Measurements from ENCODE around the gene HABP4. TPM values are rescaled to one million over a fixed set of nuclear protein-coding genes. Genes with fewer than 3 reads are reported as not detected.
A peak's percentile ranks its signal among the peaks of the same experiment; 100 is the strongest.

The HABP4 gene
- total and polyA plus RNA-seq, 2 donors = 3.4 to 13.7 TPM

DNA sequence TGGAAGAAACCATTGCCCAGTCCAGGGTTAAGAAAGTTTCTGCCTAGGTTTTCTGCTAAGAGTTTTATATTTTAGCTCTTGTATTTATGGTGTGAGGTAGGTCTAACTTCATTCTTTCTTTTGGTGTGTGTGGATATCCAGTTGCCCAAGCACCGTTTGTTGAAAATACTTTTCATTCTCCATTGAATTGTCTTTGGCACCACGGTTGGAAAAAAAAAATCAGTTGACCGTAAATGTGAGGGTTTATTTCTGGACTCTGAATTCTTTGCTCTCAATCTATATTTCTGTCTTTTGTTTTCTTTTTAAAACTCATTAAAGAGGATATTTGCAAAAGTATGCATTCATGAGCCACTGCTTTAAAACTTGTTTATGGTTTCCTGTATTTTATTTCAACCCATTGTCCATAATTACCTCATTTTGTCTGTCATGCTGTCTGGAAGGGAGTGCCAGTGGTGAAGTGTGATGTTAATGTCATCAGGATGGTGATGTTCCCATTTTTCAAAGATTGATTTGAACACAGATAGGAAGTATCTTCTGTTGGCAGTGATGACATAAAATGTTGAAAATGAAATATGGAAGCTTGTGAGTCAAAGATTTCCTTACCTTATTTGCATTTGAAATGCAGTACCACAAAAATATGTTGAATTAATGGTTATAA lies 33.9 kb downstream of the HABP4 start:
- H3K9me3 ChIP-seq (ENCODE audit: control insufficient read depth in 2 of 2, insufficient read depth in 1 of 2, low read length in 1 of 2) = no peaks in the 10 kb centered on the region
- 64% methylated on average over 3 of the region's 3 CpGs for WGBS
- DNase-seq (ENCODE audit: low read depth in 6 of 9, low spot score in 9 of 9) = no peak
- no peaks in the 10 kb centered on the region for H3K36me3 ChIP-seq (ENCODE audit: control insufficient read depth in 2 of 2, insufficient read depth in 2 of 2, low read length in 1 of 2)
- no peaks in the 10 kb centered on the region for H3K27me3 ChIP-seq (ENCODE audit: control insufficient read depth in 2 of 2, insufficient read depth in 1 of 2, low read length in 1 of 2)
- no peak overlapping the region for H3K27ac ChIP-seq (ENCODE audit: low read depth in 1 of 2, low read length in 1 of 2)
- H3K4me3 ChIP-seq (ENCODE audit: low read length in 2 of 2) = no peak overlapping the region
- H3K4me1 ChIP-seq (ENCODE audit: control insufficient read depth in 2 of 2, insufficient read depth in 2 of 2, low read length in 2 of 2) = no peaks in the 10 kb centered on the region

DNA sequence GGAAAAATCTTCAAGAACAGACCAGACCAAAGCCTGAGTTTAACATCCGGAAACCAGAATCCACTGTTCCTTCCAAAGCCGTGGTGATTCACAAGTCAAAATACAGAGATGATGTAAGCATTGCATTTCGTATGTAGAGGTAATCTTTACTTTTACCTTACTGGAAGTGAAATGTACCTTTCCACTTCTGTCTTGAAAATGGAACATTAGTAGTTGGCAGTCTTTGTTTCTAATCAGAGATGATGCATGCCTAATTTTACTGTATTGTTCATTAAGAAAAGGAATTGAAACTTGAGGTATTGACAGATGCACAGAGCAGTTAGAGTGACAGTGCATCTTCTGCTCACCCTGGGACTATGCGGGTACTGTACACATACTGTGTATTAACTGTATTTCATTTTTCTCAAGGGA lies 34.6 kb downstream of the HABP4 start:
- Histone ChIP-seq H3K4me1 (ENCODE audit: control insufficient read depth in 2 of 2, insufficient read depth in 2 of 2, low read length in 2 of 2) (no peaks in the 10 kb centered on the region), H3K36me3 (ENCODE audit: control insufficient read depth in 2 of 2, insufficient read depth in 2 of 2, low read length in 1 of 2) (no peaks in the 10 kb centered on the region), H3K27me3 (ENCODE audit: control insufficient read depth in 2 of 2, insufficient read depth in 1 of 2, low read length in 1 of 2) (no peaks in the 10 kb centered on the region), H3K4me3 (ENCODE audit: low read length in 2 of 2) (no peak overlapping the region), H3K9me3 (ENCODE audit: control insufficient read depth in 2 of 2, insufficient read depth in 1 of 2, low read length in 1 of 2) (no peaks in the 10 kb centered on the region), H3K27ac (ENCODE audit: low read depth in 1 of 2, low read length in 1 of 2) (no peak overlapping the region)
- WGBS = 96% methylated on average over 4 of the region's 4 CpGs
- no peak for DNase-seq (ENCODE audit: low read depth in 6 of 9, low spot score in 9 of 9)

DNA sequence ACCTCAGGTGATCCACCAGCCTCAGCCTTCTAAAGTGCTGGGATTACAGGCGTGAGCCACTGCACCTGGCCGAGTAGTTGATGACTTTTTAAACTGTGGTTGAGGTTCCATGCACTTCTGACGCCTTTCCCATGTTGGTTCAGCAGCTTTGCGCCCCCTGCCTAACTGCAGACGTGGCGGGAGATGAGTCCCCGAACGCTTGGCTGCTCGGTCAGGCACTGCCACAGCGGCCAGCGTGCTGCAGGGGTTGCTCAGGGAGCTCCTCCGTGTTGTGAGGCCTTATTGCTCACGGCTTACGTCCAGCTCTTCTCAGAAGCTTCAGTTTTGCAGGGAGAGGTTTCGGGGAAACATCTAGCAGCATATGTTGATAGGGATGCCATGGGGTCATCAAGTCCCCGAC lies 35.3 kb downstream of the HABP4 start:
- Histone ChIP-seq H3K4me3 (ENCODE audit: low read length in 2 of 2) (no peak overlapping the region), H3K27me3 (ENCODE audit: control insufficient read depth in 2 of 2, insufficient read depth in 1 of 2, low read length in 1 of 2) (no peaks in the 10 kb centered on the region), H3K4me1 (ENCODE audit: control insufficient read depth in 2 of 2, insufficient read depth in 2 of 2, low read length in 2 of 2) (no peaks in the 10 kb centered on the region), H3K9me3 (ENCODE audit: control insufficient read depth in 2 of 2, insufficient read depth in 1 of 2, low read length in 1 of 2) (no peaks in the 10 kb centered on the region), H3K27ac (ENCODE audit: low read depth in 1 of 2, low read length in 1 of 2) (no peak overlapping the region), H3K36me3 (ENCODE audit: control insufficient read depth in 2 of 2, insufficient read depth in 2 of 2, low read length in 1 of 2) (no peaks in the 10 kb centered on the region)
- no peak for DNase-seq (ENCODE audit: low read depth in 6 of 9, low spot score in 9 of 9)
- 96% methylated on average over 16 of the region's 16 CpGs for WGBS

DNA sequence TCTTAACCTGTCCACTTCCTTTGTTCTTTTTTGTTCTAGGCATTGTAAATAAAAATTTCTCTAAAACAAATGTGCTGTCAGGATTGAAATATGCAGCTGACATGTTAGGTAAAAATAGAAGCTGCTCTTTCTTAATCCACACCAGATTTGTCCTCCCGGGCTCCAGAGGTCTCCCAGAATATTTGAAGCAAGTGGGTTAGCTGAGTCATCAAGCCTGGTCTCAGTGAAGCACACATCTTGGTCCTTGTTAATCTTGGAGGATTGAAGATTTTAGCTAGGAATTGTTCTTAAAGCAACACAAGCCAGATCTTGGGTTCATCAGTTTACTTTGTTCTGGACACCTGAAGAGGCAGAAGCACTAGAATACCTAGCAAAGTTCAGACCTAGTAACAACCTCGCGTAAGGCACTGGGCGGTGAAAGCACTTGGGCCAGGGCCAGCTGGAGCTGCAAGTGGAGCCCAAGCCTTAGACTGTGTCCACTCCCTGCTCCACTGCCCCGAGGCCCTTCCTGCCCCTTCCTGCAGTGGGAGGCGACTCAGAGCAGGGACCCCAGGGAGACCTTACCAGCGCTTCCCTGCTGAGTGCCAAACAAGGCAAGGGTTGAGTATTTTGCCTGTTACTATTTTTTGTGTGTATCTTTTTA lies 36.5 kb downstream of the HABP4 start:
- no peak for DNase-seq (ENCODE audit: low read depth in 6 of 9, low spot score in 9 of 9)
- H3K36me3 ChIP-seq (ENCODE audit: control insufficient read depth in 2 of 2, insufficient read depth in 2 of 2, low read length in 1 of 2) = no peaks in the 10 kb centered on the region
- no peaks in the 10 kb centered on the region for H3K9me3 ChIP-seq (ENCODE audit: control insufficient read depth in 2 of 2, insufficient read depth in 1 of 2, low read length in 1 of 2)
- no peak overlapping the region for H3K4me3 ChIP-seq (ENCODE audit: low read length in 2 of 2)
- peaks cover 0 to 5% of the 10 kb centered on the region in 2 donors for H3K4me1 ChIP-seq (ENCODE audit: control insufficient read depth in 2 of 2, insufficient read depth in 2 of 2, low read length in 2 of 2)
- WGBS = 83% methylated on average over 7 of the region's 7 CpGs
- no peaks in the 10 kb centered on the region for H3K27me3 ChIP-seq (ENCODE audit: control insufficient read depth in 2 of 2, insufficient read depth in 1 of 2, low read length in 1 of 2)
- H3K27ac ChIP-seq (ENCODE audit: low read depth in 1 of 2, low read length in 1 of 2) = no peak overlapping the region

DNA sequence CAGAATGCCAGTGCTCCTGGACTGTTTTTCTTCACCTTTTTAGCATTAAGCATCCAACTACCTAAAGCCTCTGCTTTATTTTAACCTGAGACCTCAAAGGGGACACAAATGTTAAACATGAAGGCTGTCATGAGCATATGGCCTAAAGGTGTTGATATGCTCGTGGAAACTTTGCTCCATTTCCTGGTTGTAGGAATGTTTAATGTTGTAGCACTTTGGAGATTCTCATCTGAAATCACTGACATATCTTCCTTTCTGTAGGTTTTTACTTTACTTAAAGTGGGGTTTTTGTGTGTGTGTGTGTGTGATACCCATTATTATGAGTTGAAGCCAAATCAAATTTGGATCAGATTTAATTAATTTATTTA lies 37.0 kb downstream of the HABP4 start:
- peaks cover 0 to 10% of the 10 kb centered on the region in 2 donors for H3K4me1 ChIP-seq (ENCODE audit: control insufficient read depth in 2 of 2, insufficient read depth in 2 of 2, low read length in 2 of 2)
- no peak overlapping the region for H3K4me3 ChIP-seq (ENCODE audit: low read length in 2 of 2)
- DNase-seq (ENCODE audit: low read depth in 6 of 9, low spot score in 9 of 9) = no peak
- H3K9me3 ChIP-seq (ENCODE audit: control insufficient read depth in 2 of 2, insufficient read depth in 1 of 2, low read length in 1 of 2) = no peaks in the 10 kb centered on the region
- no peaks in the 10 kb centered on the region for H3K27me3 ChIP-seq (ENCODE audit: control insufficient read depth in 2 of 2, insufficient read depth in 1 of 2, low read length in 1 of 2)
- 95% methylated on average over 1 of the region's 1 CpG for WGBS
- H3K36me3 ChIP-seq (ENCODE audit: control insufficient read depth in 2 of 2, insufficient read depth in 2 of 2, low read length in 1 of 2) = no peaks in the 10 kb centered on the region
- no peak overlapping the region for H3K27ac ChIP-seq (ENCODE audit: low read depth in 1 of 2, low read length in 1 of 2)

DNA sequence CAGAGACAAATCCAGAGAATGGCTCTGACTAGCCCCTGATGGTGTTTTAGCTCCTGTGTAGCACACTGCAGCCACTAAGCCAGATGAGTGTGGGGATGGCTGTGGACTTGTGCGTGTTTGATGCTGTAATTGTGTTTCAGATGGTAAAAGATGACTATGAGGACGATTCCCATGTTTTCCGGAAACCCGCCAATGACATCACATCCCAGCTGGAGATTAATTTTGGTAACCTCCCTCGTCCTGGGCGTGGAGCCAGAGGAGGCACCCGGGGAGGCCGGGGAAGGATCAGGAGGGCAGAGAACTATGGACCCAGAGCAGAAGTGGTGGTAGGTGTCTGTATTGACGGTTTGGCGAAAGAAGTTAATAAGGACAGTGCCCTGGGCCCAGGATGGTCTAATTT lies 38.0 kb downstream of the HABP4 start:
- H3K27ac ChIP-seq (ENCODE audit: low read depth in 1 of 2, low read length in 1 of 2) = no peak overlapping the region

DNA sequence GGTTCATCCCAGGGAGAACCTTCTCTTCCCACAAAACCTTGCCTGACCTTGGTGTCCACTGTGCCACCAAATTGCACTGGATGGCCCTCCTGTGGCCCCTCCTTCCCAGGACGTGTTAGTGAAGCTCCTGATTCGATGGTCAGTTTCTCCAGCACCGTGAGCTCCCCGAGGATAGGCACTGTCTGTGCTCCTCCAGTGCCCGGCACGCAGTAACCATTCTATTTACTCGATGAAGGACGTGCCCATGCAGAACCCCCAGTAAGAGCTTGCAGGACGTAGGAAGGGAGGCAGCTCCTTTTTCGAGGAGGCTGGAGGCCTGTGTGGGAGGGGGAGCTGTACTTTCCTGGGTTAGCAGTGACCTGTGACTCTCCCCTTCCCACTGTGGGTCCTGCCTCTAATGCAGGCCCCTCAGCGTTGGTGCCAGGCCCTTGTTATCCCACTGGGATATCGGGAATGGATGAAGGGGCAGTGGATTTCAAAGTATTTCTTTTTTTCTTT lies 39.6 kb downstream of the HABP4 start:
- DNase-seq (ENCODE audit: low read depth in 6 of 9, low spot score in 9 of 9) = no peak
- Histone ChIP-seq H3K27me3 (ENCODE audit: control insufficient read depth in 2 of 2, insufficient read depth in 1 of 2, low read length in 1 of 2) (no peaks in the 10 kb centered on the region), H3K36me3 (ENCODE audit: control insufficient read depth in 2 of 2, insufficient read depth in 2 of 2, low read length in 1 of 2) (no peaks in the 10 kb centered on the region), H3K27ac (ENCODE audit: low read depth in 1 of 2, low read length in 1 of 2) (no peak overlapping the region), H3K4me1 (ENCODE audit: control insufficient read depth in 2 of 2, insufficient read depth in 2 of 2, low read length in 2 of 2) (peaks cover 0 to 21% of the 10 kb centered on the region in 2 donors), H3K9me3 (ENCODE audit: control insufficient read depth in 2 of 2, insufficient read depth in 1 of 2, low read length in 1 of 2) (no peaks in the 10 kb centered on the region), H3K4me3 (ENCODE audit: low read length in 2 of 2) (no peak overlapping the region)
- WGBS = 94% methylated on average over 12 of the region's 12 CpGs

More for the DNA sequence above, 38.0 kb downstream of the HABP4 start:
- H3K36me3 ChIP-seq (ENCODE audit: control insufficient read depth in 2 of 2, insufficient read depth in 2 of 2, low read length in 1 of 2) = no peaks in the 10 kb centered on the region
- DNase-seq (ENCODE audit: low read depth in 6 of 9, low spot score in 9 of 9) = no peak
- H3K27me3 ChIP-seq (ENCODE audit: control insufficient read depth in 2 of 2, insufficient read depth in 1 of 2, low read length in 1 of 2) = no peaks in the 10 kb centered on the region
- peaks cover 0 to 17% of the 10 kb centered on the region in 2 donors for H3K4me1 ChIP-seq (ENCODE audit: control insufficient read depth in 2 of 2, insufficient read depth in 2 of 2, low read length in 2 of 2)
- 96% methylated on average over 10 of the region's 10 CpGs for WGBS
- H3K9me3 ChIP-seq (ENCODE audit: control insufficient read depth in 2 of 2, insufficient read depth in 1 of 2, low read length in 1 of 2) = no peaks in the 10 kb centered on the region
- no peak overlapping the region for H3K4me3 ChIP-seq (ENCODE audit: low read length in 2 of 2)

DNA sequence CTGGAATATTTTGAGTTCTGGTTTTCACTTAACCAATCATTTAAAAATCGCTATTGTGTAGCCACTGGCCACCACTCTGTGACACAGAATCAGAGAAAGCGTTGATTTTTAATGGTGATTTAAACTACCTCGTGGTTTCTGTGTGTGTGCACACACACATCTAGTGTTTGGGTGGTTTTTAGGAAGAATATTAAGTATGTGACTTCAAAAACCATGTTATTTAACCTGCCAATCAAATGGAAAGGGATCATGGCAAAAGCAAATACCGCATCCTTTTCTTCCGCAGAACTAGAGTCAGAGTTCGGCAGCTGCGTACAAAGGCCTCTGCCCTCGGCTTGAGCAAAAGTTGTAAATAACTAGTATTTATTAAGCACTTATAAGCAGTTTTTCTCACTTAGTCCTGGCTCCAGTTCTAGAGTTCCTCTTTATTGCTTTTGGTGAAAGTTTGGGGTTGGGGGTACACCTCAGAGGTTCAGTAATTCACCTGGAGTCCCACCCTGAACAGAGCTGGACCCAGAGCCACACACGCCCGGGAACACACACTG lies 40.6 kb downstream of the HABP4 start:
- Histone ChIP-seq H3K4me3 (ENCODE audit: low read length in 2 of 2) (no peak overlapping the region), H3K36me3 (ENCODE audit: control insufficient read depth in 2 of 2, insufficient read depth in 2 of 2, low read length in 1 of 2) (no peaks in the 10 kb centered on the region), H3K9me3 (ENCODE audit: control insufficient read depth in 2 of 2, insufficient read depth in 1 of 2, low read length in 1 of 2) (no peaks in the 10 kb centered on the region), H3K27ac (ENCODE audit: low read depth in 1 of 2, low read length in 1 of 2) (peak overlapping the region in 1 of 2 donors; percentile 49), H3K4me1 (ENCODE audit: control insufficient read depth in 2 of 2, insufficient read depth in 2 of 2, low read length in 2 of 2) (peaks cover 0 to 21% of the 10 kb centered on the region in 2 donors), H3K27me3 (ENCODE audit: control insufficient read depth in 2 of 2, insufficient read depth in 1 of 2, low read length in 1 of 2) (no peaks in the 10 kb centered on the region)
- DNase-seq (ENCODE audit: low read depth in 6 of 9, low spot score in 9 of 9) = no peak
- WGBS = 93% methylated on average over 10 of the region's 10 CpGs

DNA sequence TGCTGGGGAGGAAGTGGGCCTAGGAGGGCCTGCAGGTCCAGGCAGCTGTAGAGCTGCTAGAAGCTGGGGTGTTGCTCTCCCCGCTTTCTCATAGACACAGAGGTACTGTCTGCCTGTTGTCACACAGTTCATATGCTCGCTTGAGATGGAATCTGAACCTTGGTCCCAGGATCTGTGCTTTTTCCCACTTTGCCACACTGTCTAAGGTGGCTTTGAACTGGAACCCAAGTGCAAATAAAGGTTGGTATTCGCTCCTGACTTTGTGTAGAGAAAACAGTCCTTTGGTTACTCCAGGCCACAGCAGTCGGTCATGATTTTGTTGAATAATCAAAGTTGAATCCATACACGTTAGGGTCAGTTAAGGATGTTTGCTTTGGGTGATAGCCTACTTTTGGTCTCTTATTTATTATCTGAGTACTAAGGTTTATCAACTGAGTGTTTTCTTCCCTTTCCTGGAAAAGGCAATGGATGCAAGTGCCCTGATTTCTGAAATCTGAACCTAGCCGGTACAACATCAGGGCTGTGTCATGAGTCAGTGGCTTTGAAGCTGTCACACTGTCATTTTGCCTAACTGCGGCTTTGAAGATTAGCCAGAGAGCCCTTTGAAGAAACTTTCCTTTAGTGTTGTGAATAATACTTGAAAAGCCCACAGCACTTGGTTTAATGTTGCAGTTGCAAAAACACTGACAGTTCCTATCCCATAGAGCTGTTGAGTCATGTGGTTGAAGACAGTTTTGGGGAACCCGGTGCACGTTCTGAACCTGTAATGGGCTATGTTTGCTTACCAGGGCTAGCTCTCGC lies 41.3 kb downstream of the HABP4 start:
- no peaks in the 10 kb centered on the region for H3K36me3 ChIP-seq (ENCODE audit: control insufficient read depth in 2 of 2, insufficient read depth in 2 of 2, low read length in 1 of 2)
- H3K4me3 ChIP-seq (ENCODE audit: low read length in 2 of 2) = no peak overlapping the region
- peak overlapping the region; percentile 54 to 62 for H3K27ac ChIP-seq (ENCODE audit: low read depth in 1 of 2, low read length in 1 of 2)
- H3K4me1 ChIP-seq (ENCODE audit: control insufficient read depth in 2 of 2, insufficient read depth in 2 of 2, low read length in 2 of 2) = peaks cover 0 to 21% of the 10 kb centered on the region in 2 donors
- no peaks in the 10 kb centered on the region for H3K27me3 ChIP-seq (ENCODE audit: control insufficient read depth in 2 of 2, insufficient read depth in 1 of 2, low read length in 1 of 2)
- WGBS = 88% methylated on average over 10 of the region's 10 CpGs
- peak in 4 of 9 donors; percentile 2 to 23 (median 12) for DNase-seq (ENCODE audit: low read depth in 6 of 9, low spot score in 9 of 9)
- no peaks in the 10 kb centered on the region for H3K9me3 ChIP-seq (ENCODE audit: control insufficient read depth in 2 of 2, insufficient read depth in 1 of 2, low read length in 1 of 2)

Data from thymus (tissue), 11 donors.